ENCODE results near the gene CAV2.

- TF ChIP-seq, protein P1, sequence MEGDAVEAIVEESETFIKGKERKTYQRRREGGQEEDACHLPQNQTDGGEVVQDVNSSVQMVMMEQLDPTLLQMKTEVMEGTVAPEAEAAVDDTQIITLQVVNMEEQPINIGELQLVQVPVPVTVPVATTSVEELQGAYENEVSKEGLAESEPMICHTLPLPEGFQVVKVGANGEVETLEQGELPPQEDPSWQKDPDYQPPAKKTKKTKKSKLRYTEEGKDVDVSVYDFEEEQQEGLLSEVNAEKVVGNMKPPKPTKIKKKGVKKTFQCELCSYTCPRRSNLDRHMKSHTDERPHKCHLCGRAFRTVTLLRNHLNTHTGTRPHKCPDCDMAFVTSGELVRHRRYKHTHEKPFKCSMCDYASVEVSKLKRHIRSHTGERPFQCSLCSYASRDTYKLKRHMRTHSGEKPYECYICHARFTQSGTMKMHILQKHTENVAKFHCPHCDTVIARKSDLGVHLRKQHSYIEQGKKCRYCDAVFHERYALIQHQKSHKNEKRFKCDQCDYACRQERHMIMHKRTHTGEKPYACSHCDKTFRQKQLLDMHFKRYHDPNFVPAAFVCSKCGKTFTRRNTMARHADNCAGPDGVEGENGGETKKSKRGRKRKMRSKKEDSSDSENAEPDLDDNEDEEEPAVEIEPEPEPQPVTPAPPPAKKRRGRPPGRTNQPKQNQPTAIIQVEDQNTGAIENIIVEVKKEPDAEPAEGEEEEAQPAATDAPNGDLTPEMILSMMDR (conservative IDR thresholded peaks at IDR 0.05 in 1 of 2, IDR thresholded peaks at IDR 0.05 in 1 of 2; ENCODE audit: extremely low read depth in 1 of 2, insufficient read depth in 1 of 2, low read depth in 1 of 2, low read length in 2 of 2) = peak in 1 of 2 donors; percentile 19
- no peak for TF ChIP-seq EZH2 (IDR thresholded peaks at IDR 0.05; ENCODE audit: borderline replicate concordance, low read length)
Measured at GRCh38 chr7:116451957-116452729, 47.4 kb upstream of the CAV2 start.
